HG03432 (cell line): ENCODE results near the gene C1orf35.

Experiments used
- ATAC-seq: cut with Tn5 transposase; IDR thresholded peaks from one replicate; pipeline ENCODE4 v1.9.1; 2021; ENCODE audit warnings: mild to moderate bottlenecking, moderate library complexity; ENCODE audit not compliant: unreplicated experiment

Gene C1orf35

DNA sequence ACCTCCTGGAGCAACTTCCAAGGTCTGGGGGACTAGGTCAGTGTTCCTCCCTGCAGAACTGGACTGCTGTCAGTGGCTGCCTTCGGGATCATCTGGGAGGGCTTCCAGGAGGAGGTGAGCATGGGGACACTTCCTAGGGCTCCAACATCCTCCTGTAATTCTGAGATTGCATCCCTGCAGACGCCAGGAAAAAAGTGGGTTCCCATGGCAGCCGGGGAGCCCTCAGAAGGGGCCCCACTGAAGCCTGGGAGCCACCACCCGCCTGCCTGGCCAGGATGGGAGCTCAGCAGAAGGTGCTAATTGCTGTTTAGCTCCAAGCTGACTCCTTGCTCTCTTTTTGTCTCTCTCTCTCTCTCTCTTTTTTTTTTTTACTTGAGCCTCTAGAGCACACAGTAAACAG lies 36.7 kb downstream of the C1orf35 start:
- no peak for ATAC-seq

GRCh38 chr1:228065543-228066347 lies 37.4 kb downstream of the C1orf35 start:
- ATAC-seq, result no peak

DNA sequence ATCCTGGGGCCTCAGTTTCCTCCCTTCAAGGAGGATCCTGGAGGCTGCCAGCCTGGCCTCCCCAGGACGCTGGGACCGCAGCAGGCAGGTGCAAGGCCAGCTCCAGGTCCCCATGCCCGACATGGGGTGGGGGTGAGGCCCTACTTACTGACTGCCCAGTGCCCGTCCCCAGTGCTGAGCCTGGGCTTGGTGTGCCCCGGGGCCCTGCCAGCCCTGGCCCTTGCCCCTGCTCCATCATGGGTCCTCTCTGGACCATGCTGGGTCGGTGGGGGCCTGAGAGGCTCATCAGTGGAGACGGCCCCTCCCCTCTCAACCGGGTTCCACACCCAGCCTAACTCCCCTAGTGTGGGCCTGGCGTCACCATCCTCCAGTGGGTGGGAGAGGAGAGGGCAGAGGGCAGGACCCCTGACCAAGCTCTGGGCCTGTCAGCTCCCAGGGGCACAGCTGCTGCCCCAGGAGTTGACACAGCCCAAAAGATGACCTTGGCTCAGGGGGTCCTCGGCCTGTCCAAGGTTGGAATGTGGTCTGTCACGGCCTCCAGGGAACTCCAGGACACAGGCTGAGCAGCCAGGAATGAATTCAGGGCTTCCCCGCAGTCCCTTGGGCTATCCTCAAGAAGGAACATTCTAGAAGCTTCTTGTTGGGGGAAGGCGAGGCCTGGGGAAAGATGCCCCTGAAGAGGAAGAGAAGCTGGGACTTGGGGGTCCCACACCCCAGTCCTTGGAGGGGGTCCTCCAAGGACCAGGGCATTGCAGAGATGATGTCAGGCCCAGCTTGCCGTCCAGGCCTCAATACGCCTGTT lies 38.2 kb downstream of the C1orf35 start:
- ATAC-seq, result no peak

GRCh38 chr1:228064296-228064695 lies 38.8 kb downstream of the C1orf35 start:
- no peak for ATAC-seq

- ATAC-seq, result no peak
Observed at GRCh38 chr1:228063251-228064191, 39.6 kb downstream of the C1orf35 start.

DNA sequence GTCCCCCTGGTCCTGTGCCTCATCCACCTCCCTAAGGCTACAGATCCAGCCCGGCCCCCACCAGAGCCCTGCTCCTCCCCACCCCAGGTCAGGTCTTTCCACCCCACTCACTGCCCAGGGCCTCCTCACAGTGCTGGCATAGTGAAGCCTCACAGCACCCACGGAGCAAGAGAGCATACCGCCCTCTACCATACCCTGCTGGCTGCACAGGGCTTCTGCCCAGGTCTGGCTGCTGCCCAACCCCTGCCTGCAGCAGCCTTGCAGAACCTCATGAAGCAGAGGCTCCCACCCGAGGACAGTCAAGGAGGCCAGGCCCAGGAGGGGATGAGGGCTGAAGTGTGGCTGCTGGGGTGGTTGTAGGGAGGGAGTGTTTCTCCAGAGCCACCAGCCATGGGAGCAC lies 40.3 kb downstream of the C1orf35 start:
- no peak for ATAC-seq

- ATAC-seq, result no peak
Observed at GRCh38 chr1:228062085-228062791, 40.9 kb downstream of the C1orf35 start.

DNA sequence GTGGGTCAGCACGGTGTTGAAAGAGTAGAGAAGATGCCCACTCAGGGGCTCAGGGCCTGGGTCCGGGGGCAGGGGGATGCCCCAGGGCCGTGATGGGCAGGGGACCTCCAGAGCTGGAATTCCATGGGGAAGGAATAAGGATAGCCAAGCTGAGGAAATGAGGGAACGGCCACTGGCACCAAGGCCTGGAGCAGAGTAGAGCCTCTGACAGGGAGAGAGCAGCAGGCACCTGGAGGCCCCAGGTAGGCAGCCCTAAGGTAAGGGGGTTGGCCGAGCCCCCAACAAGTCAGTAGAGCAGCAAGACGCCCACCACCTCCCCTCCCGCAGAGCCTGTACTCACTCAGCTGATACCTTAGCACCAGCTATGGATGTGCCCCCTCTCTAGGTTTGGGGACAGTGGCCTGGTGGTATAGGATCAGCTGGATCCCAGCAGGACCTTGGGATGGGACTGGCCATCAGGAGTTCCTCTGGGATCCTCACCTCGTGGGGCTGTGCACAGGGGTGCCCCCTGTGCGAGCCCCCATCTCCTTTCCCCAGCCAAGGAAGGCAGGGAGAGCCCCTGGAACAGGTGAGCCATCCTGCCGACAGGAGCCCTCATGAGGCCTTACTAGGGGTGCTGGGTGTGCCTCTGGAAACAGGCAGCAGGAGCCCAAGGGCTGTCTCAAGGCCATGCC lies 41.6 kb downstream of the C1orf35 start:
- ATAC-seq, result no peak

DNA sequence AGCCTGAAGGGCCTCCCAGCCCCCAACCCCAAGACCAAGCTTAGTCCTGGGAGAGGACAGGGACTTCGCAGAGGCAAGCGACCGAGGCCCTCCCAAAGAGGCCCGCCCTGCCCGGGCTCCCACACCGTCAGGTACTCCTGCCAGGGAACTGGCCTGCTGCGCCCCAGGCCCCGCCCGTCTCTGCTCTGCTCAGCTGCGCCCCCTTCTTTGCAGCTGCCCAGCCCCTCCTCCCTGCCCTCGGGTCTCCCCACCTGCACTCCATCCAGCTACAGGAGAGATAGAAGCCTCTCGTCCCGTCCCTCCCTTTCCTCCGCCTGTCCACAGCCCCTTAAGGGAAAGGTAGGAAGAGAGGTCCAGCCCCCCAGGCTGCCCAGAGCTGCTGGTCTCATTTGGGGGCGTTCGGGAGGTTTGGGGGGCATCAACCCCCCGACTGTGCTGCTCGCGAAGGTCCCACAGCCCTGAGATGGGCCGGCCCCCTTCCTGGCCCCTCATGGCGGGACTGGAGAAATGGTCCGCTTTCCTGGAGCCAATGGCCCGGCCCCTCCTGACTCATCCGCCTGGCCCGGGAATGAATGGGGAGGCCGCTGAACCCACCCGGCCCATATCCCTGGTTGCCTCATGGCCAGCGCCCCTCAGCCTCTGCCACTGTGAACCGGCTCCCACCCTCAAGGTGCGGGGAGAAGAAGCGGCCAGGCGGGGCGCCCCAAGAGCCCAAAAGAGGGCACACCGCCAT lies 42.5 kb downstream of the C1orf35 start:
- no peak for ATAC-seq

- no peak for ATAC-seq
Observed at GRCh38 chr1:228059634-228060457, 43.3 kb downstream of the C1orf35 start.

GRCh38 chr1:228058949-228059633 lies 44.0 kb downstream of the C1orf35 start:
- no peak for ATAC-seq

GRCh38 chr1:228058172-228058948 lies 44.8 kb downstream of the C1orf35 start:
- no peak for ATAC-seq
